GM19397 (cell line): ENCODE data around the gene LIPC.
"Not testable (repeated sequence)": the region's sequence is repeated elsewhere in the genome, so short reads cannot be mapped to it uniquely, and the experiment has no call there.

Experiments
- ATAC-seq: cut with Tn5 transposase; IDR thresholded peaks from one replicate; pipeline ENCODE4 v1.9.1; 2021; ENCODE audit warnings: mild to moderate bottlenecking, moderate library complexity; ENCODE audit not compliant: unreplicated experiment

LIPC gene

GRCh38 chr15:58574631-58575030, 142.8 kb downstream of the LIPC start:
- ATAC-seq: no peak

- ATAC-seq: no peak
Observed at GRCh38 chr15:58575045-58575786, 143.4 kb downstream of the LIPC start.

- no peak for ATAC-seq
Observed at GRCh38 chr15:58576657-58577056, 144.9 kb downstream of the LIPC start.

GRCh38 chr15:58582160-58582559, 150.4 kb downstream of the LIPC start:
- ATAC-seq: no peak

- no peak for ATAC-seq
Observed at GRCh38 chr15:58583171-58583908, 151.5 kb downstream of the LIPC start.

GRCh38 chr15:58584789-58585461, 153.1 kb downstream of the LIPC start:
- no peak for ATAC-seq

- ATAC-seq: peak; percentile 62
Observed at GRCh38 chr15:58585693-58586443, 154.1 kb downstream of the LIPC start.

GRCh38 chr15:58587486-58587885, 155.7 kb downstream of the LIPC start:
- ATAC-seq: no peak

GRCh38 chr15:58588096-58588495, 156.3 kb downstream of the LIPC start:
- ATAC-seq: no peak

- no peak for ATAC-seq
Observed at GRCh38 chr15:58589047-58589446, 157.3 kb downstream of the LIPC start.

- no peak for ATAC-seq
Observed at GRCh38 chr15:58590236-58590635, 158.4 kb downstream of the LIPC start.

GRCh38 chr15:58590926-58591325, 159.1 kb downstream of the LIPC start:
- ATAC-seq: no peak

GRCh38 chr15:58593870-58594269, 162.1 kb downstream of the LIPC start:
- no peak for ATAC-seq

GRCh38 chr15:58594898-58595297, 163.1 kb downstream of the LIPC start:
- ATAC-seq: no peak

- ATAC-seq: no peak
Observed at GRCh38 chr15:58595516-58596263, 163.9 kb downstream of the LIPC start.

- ATAC-seq: no peak
Observed at GRCh38 chr15:58597943-58598828, 166.4 kb downstream of the LIPC start.

GRCh38 chr15:58598829-58599210, 167.0 kb downstream of the LIPC start:
- ATAC-seq: no peak

- ATAC-seq: no peak
Observed at GRCh38 chr15:58602823-58603222, 171.0 kb downstream of the LIPC start.

- ATAC-seq: not testable (repeated sequence)
Observed at GRCh38 chr15:58603927-58604326, 172.1 kb downstream of the LIPC start.
